Measurements from ENCODE around the gene FAF2. TPM values are rescaled to one million over a fixed set of nuclear protein-coding genes. Genes with fewer than 3 reads are reported as not detected.

FAF2 gene
- total RNA-seq, 1 experiment from 2014 or later: 59.7 TPM

DNA sequence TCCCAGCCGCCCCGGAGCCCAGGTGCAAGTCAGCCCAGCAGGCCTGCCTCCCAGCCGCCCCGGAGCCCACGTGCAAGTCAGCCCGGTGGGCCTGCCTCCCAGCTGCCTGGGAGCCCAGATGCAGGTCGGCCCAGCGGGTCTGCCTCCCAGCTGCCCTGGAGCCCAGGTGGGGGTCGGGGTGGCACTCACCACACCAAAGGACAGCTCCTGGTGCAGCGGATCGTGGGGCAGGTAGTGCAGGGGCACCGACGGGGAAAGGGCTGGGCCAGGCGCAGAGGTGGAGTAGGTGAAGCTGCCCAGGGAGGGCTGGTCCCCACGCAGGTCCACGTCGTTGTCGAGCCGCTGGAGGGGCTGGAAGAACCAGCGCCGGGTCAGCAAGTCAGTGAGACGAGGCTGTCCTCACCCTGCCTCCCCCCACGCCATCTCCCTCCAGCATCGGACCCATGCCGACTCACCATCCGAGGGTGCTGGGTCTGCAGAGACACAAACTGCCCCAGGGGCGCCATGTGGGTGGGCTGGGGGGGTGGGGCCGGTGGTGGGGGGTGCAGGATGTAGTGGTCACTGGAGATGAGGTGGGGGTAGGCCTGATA lies 82.3 kb downstream of the FAF2 start:
- intact Hi-C loops (cut with micrococcal nuclease; ENCODE audit: unreplicated experiment): loop anchor here (10.0 kb wide), 1 partner anchor 474 kb away; the partner anchor contains the start of gene UIMC1
- Histone ChIP-seq H3K4me1 (replicated peaks; ENCODE audit: insufficient read depth) (peaks cover 9% of the 10 kb centered on the region), H4K20me1 (ENCODE audit: insufficient read depth) (peaks cover 32% of the 10 kb centered on the region), H3K36me3 (ENCODE audit: low read depth) (0 out of 2 replicates have a peak, but pooled peaks cover 3% of the 10 kb centered on the region), H3K79me2 (ENCODE audit: low read depth) (peaks cover 37% of the 10 kb centered on the region), H3K4me3 (no peak overlapping the region), H3K9me3 (ENCODE audit: insufficient read depth, low read depth) (no peaks in the 10 kb centered on the region), H3K4me2 (no peak overlapping the region), H3F3A (ENCODE audit: insufficient read depth, low read depth) (peaks cover 17% of the 10 kb centered on the region; the same call in 1 of the 2 replicates), H3K9me2 (ENCODE audit: insufficient read depth) (no peaks in the 10 kb centered on the region), H3K27me3 (ENCODE audit: insufficient read depth, low read depth) (no peaks in the 10 kb centered on the region), H2AFZ (no peak overlapping the region), H3K27ac (no peak overlapping the region)
- TF ChIP-seq EZH2 (IDR thresholded peaks at IDR 0.05; ENCODE audit: low read depth): no peak
- TF ChIP-seq, protein P1, sequence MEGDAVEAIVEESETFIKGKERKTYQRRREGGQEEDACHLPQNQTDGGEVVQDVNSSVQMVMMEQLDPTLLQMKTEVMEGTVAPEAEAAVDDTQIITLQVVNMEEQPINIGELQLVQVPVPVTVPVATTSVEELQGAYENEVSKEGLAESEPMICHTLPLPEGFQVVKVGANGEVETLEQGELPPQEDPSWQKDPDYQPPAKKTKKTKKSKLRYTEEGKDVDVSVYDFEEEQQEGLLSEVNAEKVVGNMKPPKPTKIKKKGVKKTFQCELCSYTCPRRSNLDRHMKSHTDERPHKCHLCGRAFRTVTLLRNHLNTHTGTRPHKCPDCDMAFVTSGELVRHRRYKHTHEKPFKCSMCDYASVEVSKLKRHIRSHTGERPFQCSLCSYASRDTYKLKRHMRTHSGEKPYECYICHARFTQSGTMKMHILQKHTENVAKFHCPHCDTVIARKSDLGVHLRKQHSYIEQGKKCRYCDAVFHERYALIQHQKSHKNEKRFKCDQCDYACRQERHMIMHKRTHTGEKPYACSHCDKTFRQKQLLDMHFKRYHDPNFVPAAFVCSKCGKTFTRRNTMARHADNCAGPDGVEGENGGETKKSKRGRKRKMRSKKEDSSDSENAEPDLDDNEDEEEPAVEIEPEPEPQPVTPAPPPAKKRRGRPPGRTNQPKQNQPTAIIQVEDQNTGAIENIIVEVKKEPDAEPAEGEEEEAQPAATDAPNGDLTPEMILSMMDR (conservative IDR thresholded peaks at IDR 0.05): no peak
- POLR2A ChIA-PET (ENCODE audit: unreplicated experiment): interaction anchor here (0.6 kb wide), 1 partner anchor 66 kb away, joined by 4 read pairs; no protein-coding TSS in a partner anchor
- no peak for DNase-seq
- no TSS peak for BruUV-seq (replicated peaks)
- CTCF ChIA-PET: no interaction called here

DNA sequence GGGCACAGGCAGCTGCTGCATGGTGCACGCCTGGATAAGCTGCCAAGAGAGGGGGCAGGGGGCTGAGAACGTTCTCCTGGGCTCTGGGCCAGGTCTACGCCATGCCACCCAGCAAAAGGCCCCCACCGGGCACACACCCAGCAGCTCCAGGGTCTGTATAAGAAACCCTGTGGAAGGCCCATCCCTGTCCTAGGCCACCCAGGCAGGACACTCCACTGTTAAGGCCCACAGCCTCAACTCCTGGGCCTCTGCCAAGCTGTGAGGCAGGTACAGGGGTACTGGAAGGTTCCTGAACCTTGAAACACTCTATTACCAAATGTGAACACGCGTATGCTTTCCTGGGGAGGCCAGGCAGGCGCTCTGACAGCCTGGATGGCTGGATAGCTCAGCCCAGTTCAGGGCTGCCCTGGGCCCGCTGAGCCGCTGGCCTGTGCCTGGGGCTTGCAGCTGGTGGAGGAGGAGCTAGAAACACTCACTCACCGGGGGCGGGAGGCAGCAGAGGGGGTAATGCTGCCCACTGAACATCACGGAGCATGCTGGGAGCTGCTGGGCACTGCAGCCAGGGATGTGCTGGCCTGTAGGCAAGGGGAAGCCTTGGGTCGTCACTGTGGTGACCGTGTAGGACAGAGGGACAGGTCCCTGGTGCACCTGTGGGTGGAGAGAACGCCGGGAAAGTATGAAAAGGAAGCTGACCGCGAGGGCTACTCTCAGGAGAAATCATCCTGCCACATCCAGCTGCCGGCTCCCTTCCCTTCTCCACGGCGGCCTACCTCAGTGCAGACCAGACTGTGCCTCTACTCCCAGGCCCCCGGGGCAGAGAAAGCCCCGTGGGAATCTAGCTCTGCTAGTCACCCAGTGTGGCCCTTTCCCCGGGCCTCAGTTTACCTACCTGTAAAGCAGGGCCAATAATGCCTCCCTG lies 83.1 kb downstream of the FAF2 start:
- H3K4me3 ChIP-seq: no peak overlapping the region
- no peak overlapping the region for H3K27ac ChIP-seq
- ChIA-PET CTCF (no interaction called here), POLR2A (ENCODE audit: unreplicated experiment) (no interaction called here)
- intact Hi-C loops (cut with micrococcal nuclease; ENCODE audit: unreplicated experiment): loop anchor here (10.0 kb wide), 1 partner anchor 474 kb away; the partner anchor contains the start of gene UIMC1
- H3K4me1 ChIP-seq (replicated peaks; ENCODE audit: insufficient read depth): peaks cover 10% of the 10 kb centered on the region
- TF ChIP-seq, protein P1 (conservative IDR thresholded peaks at IDR 0.05): no peak
- no peak for TF ChIP-seq EZH2 (IDR thresholded peaks at IDR 0.05; ENCODE audit: low read depth)
- no peaks in the 10 kb centered on the region for H3K9me3 ChIP-seq (ENCODE audit: insufficient read depth, low read depth)
- BruUV-seq (replicated peaks): no TSS peak
- H3K79me2 ChIP-seq (ENCODE audit: low read depth): peaks cover 44% of the 10 kb centered on the region
- H4K20me1 ChIP-seq (ENCODE audit: insufficient read depth): peaks cover 32% of the 10 kb centered on the region
- H3K4me2 ChIP-seq: no peak overlapping the region
- H3K27me3 ChIP-seq (ENCODE audit: insufficient read depth, low read depth): no peaks in the 10 kb centered on the region
- H3K9me2 ChIP-seq (ENCODE audit: insufficient read depth): no peaks in the 10 kb centered on the region
- H2AFZ ChIP-seq: no peak overlapping the region
- DNase-seq: no peak
- 0 out of 2 replicates have a peak, but pooled peaks cover 3% of the 10 kb centered on the region for H3K36me3 ChIP-seq (ENCODE audit: low read depth)
- H3F3A ChIP-seq (ENCODE audit: insufficient read depth, low read depth): peaks cover 12% of the 10 kb centered on the region; the same call in 1 of the 2 replicates

DNA sequence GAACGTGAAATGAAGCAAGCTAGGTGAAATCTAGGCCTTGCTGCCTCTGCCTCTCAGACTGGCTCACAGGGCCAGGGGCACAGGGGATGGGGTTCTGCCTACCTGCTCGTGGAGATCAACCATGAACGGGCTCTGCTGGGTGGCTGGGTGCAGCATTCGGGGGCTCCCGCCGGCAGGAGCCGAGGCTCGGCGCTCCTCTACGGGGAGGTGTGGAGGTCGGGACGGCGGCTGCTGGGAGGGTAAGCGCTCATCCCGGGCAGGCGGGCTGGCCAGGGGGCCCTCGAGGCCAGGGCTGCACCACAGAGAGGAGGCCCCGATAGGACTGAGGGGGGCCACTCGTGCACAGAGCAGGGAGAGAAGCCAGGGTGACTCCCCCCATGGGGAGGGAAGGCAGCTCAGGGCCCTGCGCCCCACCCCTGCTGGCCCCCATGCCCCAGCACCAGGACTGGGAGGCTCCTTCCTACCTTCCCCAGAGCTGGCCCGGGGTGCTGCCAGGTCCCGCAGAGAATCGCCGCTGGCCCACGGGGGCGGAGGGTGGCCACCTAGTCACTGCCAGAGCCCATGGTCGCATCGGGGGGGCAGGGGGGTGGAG lies 83.8 kb downstream of the FAF2 start:
- Histone ChIP-seq H3K9me2 (ENCODE audit: insufficient read depth) (no peaks in the 10 kb centered on the region), H3K79me2 (ENCODE audit: low read depth) (peaks cover 49% of the 10 kb centered on the region), H3K4me3 (no peak overlapping the region), H3K9me3 (ENCODE audit: insufficient read depth, low read depth) (no peaks in the 10 kb centered on the region), H3K27me3 (ENCODE audit: insufficient read depth, low read depth) (no peaks in the 10 kb centered on the region), H3K27ac (no peak overlapping the region), H3K36me3 (ENCODE audit: low read depth) (0 out of 2 replicates have a peak, but pooled peaks cover 3% of the 10 kb centered on the region), H3K4me1 (replicated peaks; ENCODE audit: insufficient read depth) (peaks cover 10% of the 10 kb centered on the region), H3K4me2 (no peak overlapping the region), H3F3A (ENCODE audit: insufficient read depth, low read depth) (peaks cover 8% of the 10 kb centered on the region; the same call in 1 of the 2 replicates), H4K20me1 (ENCODE audit: insufficient read depth) (peaks cover 32% of the 10 kb centered on the region), H2AFZ (no peak overlapping the region)
- intact Hi-C loops (cut with micrococcal nuclease; ENCODE audit: unreplicated experiment): loop anchor here (10.0 kb wide), 1 partner anchor 473 kb away; the partner anchor contains the start of gene UIMC1
- DNase-seq: no peak
- TF ChIP-seq EZH2 (IDR thresholded peaks at IDR 0.05; ENCODE audit: low read depth): no peak
- CTCF ChIA-PET: interaction anchor here (0.6 kb wide), 1 partner anchor 11 kb away, joined by 3 read pairs; no protein-coding TSS in a partner anchor
- BruUV-seq (replicated peaks): no TSS peak
- POLR2A ChIA-PET (ENCODE audit: unreplicated experiment): no interaction called here
